ENCODE results near the gene SLC2A2.
A peak's percentile ranks its signal among the peaks of the same experiment; 100 is the strongest.
"Not testable (repeated sequence)": the region's sequence is repeated elsewhere in the genome, so short reads cannot be mapped to it uniquely, and the experiment has no call there.

Gene SLC2A2

DNA sequence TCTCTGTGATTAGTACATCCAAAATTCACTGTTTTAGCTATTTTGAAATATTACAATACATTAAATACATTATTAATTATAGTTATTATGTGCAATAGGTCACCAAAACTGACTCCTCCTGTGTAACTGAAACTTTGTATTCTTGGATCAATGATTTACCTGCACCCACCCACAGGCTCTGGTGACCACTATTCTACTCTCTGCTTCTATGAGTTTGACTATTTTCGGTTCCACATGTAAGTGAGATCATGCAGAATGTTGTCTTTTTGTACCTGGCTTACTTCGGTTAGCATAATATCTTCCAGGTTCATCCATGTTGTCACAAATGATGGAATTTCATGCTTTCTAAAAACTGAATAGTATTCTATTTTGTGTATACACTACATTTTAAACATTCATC lies 43.8 kb downstream of the SLC2A2 start:
- no peak for DNase-seq

DNA sequence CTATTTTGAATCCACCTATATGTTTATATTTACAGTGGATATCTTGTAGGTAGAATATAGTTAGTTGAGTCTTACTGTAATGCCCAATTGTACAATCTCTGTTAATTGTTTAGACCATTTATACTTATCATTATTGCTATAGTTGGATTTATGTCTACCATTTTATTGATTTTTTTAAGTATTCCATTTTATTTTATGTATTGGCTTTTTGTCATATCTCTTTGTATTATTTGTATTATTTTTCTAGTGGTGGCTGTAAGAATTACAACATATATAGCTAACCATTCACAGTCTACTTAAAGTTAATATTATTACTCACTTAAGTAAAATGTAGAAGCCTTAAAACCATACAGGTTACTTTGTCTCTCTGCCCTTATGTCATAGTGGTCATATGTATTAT lies 46.1 kb downstream of the SLC2A2 start:
- DNase-seq: no peak

DNA sequence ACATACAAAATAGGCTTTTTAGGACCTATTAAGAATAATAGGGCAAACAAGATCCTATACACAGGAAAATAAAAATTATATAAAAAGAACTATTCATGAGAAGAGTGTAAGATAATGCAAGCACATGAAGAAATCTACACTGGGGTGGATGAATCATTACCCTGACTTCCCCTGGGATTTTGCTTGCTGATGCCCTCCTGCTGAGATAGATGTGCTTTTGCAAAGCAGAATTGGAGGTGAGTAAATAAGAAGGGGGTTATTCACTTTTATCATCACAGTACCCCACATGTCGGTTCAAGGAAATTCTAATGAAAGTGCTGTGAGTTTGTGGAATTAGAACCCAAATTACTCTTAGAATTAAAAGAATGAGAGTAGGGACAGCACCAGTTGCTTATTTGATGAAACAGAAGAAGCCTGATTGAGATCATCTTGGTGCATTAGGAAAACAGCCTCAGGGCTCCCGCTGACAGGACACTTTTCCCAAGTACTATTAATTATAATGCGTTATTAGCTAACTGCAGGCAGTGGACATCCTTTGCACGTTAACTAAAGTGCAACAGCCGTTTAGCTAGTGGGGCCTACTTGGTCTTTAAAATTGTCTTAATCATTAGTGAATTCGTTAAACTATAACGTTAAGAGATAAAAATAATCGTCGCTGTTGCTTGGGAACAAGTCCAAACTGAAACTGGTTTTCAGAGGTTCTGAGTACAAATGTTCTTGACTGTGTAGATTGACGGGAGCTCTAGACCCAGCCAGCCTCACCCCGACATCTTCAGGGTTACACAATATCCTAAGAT lies 48.4 kb downstream of the SLC2A2 start:
- DNase-seq: no peak

DNA sequence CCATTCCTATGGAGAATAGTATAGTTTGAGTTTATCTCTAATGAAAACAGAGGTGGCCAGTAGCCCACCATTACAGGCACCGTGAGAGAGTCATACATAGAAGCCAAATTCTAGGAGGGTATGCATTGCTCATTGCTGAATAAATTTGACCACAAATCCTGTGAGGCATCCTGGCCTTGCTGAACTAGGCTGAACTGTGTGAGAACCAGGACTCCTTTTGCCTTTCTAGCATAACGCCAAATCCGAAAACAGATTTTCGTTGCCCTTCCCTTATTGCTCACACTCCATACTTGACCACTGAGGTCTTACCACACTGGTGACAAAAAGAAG lies 50.4 kb downstream of the SLC2A2 start:
- no peak for DNase-seq

DNA sequence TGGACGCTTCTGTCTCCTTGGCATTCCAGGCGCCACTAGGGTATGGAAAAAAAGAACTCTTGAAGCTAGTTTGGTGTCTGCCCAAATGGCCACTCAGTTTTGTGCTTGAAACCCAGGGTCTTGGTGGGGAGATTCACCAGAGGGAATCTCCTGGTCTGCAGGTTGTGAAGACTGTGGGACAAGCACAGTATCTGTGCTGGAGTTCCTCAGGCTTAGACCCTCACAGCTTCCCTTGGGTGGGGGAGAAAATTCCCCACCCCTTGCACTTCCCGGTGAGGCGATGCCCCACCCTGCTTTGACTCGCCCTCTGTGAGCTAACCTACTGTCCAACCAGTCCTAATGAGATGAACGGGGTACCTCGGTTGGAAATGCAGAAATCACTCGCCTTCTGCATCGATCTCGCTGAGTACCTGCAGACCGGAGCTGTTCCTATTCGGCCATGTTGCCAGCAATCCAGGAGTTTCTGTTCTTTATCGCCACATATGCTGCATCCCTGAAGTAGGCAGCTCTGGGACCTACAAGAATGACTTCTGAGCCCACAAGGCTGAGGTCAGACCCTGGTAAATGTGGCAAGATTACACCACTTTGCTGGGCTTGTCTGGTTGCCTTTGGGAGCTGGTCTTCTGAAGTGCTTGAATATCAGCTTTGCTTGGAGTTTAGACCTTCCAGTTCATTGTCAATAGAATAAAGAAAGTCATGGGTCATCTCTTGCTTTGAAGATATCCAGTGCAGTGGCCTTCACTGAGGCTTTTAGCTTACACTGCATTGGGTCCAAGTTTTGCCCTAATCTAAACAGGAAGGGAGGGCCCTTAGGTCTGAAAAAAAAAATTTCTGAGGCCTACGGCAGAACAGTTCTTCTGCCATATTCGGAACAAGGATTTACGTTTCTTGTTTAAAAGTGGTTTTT lies 51.0 kb downstream of the SLC2A2 start:
- DNase-seq: no peak

DNA sequence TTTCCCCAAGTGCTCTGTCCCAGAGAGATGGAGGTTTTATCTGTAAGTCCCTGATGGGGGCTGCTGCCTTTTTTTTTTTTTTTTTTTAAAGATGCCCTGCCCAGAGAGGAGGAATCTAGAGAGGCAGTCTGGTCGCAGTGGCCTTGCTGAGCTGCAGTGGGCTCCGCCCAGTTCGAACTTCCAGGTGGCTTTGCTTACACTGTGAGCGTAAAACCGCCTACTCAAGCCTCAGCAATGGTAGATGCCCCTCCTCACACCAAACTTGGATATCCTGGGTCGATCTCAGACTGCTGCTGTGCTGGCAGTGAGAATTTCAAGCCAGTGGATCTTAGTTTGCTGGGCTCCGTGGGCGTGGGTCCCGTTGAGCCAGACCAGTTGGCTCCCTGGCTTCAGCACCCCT lies 51.6 kb downstream of the SLC2A2 start:
- no peak for DNase-seq

DNA sequence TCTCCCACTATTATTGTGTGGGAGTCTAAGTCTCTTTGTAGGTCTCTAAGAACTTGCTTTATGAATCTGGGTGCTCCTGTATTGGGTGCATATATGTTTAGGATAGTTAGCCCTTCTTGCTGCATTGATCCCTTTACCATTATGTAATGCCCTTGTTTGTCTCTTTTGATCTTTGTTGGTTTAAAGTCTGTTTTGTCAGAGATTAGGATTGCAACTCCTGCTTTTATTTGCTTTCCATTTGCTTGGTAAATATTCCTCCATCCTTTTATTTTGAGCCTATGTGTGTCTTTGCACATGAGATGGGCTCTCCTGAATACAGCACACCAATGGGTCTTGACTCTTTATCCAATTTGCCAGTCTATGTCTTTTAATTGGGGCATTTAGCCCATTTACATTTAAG lies 53.6 kb downstream of the SLC2A2 start:
- not testable (repeated sequence) for DNase-seq

DNA sequence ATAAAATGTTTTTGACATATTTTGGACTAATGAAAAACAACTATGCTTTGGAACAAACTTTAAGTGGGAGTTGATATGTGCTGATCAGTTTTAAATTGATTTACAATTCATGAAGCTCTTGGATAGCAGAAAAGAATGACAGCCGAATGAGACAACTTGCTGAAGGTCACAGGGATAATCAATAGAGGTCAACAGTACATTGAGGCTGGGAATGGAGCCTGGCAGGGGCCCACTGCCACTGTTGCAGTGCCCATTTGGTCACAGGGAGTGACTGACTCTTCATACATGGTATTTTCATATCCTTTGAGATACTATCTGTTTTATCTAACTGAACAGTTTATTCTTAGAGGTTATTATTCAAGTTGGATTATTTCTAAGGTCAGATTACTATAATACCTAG lies 59.4 kb downstream of the SLC2A2 start:
- no peak for DNase-seq

DNA sequence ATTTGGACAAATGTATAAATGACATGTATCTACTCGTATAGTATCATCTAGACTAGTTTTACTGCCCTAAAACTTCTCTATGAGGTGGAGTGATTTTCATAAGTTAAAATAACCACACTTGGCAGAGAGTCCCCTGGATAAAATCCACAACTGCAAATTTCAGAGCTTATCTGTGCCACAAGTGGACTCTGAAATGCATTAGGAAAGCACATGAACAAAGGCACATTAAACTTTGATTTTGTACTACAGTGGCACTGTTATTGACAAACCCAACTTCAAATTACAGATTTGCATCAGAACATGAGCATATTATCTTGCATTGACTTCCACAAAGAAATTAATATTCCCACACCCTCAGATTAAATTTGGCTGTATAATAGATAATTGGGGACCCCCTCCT lies 60.0 kb downstream of the SLC2A2 start:
- no peak for DNase-seq

DNA sequence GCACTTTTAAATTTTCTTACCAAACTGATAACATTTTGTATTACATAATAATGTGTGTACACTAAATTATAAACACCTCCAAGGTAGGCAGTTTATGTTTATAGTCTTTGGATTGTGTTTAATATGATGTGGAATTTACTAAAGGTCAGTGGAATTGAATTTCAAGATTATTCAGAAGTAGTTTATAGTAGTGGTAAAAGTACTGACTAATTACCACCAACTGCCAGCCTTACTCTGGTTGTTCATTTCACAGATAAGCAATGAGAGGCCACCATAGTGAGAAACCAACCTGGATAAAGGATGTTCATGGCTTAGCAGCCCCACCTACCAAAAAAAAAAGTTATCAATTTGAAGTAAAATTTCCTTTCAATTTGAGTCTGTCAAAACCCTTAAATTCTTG lies 64.1 kb downstream of the SLC2A2 start:
- DNase-seq: no peak

DNA sequence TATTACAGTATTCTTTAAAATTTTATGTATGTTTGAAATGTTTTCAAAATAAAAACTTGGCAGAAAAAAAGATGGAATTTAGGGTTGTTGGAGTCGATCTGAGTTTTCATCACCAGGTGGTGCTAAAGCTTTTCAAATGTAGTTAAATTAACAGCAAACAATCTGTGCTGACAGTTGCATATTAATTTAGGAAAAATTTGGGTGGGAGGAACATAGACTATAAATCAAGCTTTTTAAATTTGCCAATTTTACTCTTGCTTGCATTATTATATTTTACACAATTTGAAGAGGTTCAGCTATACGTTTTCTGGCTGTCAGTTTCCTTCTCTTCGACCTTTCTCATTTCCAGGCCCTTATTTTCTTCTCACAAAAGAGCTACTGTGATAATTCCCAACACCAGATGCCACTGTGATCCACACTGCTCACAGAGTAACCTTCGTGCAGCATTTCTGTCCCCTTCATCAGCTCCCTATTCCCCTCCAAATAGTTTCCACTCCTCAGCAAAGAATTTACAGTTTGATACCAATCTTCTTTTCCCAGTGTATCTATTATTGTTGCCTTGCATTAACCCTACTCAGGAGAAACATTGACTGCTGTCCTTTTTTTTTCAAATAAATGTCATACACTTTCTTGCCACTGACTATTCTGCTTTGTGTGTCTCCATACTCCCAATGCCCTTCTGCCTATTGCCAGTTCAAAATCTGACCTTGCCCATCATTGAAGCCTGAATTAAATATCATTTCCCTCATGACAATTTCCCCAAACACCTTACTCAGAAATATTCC lies 64.7 kb downstream of the SLC2A2 start:
- peak in 1 of 2 experiments; percentile 4 for DNase-seq

DNA sequence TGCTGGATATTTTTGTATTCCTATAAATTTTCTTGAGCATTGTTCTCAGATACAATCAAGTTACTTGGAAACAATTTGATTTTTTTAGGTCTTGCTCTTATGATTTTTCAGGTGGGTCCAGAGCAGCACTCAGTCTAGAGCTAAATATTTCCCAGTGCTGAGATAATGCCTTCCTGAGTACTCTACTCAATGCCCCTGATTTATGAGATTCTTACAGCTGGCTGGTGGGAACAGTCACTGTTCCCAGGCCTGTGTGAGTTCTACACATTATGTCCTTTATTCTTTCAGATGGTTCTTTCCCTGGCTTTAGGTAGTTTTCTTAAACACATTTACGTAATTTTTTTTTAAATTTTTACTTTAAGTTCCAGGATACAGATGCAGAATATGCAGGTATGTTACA lies 67.1 kb downstream of the SLC2A2 start:
- no peak for DNase-seq

DNA sequence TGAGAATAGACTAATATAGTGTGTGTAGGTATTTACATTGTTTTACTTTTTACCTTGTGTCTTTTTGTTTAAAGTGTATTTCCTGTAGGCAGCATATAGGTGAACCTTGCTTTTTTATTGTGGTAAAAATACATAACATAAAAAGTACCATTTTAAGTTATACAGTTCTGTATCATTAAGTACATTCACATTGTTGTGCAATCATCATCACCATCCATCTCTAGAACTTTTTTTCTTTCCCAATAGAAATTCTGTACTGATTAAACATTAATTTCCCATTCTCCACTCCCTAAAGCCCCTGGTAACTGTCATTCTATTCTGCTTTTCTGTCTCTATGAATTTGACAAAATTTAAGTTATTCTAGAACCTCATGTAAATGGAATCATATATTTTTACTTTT lies 69.9 kb downstream of the SLC2A2 start:
- DNase-seq: no peak

DNA sequence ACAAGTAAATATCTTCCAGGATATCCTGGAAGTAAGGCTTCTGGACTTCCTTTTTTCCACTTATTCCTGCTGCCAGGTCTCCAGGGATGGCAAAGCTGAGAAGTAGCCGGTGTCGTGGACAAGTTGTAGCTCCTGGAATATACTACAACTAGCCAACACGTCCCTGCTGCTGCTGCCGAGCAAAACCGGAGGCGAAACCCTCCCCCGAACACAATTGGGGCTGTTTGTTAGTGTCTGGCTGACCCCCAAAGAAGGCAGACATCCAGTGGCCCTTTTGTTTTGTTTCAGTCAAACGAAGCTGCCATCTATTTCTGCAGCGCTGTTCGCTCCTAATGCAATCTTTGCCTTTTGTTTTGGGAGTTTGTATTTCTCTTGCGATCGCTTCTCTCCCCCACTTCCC lies 72.8 kb downstream of the SLC2A2 start:
- no peak for DNase-seq

DNA sequence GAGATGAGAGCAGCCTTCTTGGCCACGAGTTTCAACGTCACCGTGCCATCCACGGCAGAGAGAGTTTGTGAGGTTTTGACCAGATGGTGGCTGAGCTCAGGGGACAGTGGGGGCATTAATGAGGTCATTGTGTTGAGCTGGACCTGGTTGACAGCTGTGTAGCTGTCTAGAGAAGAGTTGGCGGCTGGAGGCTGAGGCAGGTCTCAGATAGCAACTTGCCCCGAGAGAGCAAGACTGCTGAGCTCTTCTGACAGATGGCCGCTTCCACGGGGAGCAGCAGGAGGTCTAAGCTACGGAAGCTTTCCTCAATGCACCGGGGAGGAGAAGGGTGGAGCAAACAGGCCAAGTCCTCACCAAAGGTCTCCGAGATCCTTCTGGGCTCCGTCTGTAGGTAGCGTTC lies 73.3 kb downstream of the SLC2A2 start:
- no peak for DNase-seq

DNA sequence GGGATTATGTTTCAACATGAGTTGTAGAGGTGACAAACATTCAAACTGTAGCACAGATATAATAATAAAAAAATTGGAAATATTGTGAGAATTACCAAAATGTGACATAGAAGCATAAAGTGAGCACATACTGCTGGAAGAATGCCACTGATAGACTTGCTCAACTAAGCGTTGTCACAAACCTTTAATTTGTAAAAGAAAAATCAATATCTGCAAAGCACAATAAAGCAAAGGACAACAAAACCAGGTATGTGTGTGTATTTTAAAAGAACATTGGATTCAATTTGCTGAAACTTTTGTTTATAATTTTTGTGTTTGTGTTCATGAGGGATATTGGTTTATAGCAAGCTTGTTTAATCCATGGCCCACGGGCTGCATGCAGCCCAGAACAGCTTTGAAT lies 77.3 kb downstream of the SLC2A2 start:
- DNase-seq: no peak

DNA sequence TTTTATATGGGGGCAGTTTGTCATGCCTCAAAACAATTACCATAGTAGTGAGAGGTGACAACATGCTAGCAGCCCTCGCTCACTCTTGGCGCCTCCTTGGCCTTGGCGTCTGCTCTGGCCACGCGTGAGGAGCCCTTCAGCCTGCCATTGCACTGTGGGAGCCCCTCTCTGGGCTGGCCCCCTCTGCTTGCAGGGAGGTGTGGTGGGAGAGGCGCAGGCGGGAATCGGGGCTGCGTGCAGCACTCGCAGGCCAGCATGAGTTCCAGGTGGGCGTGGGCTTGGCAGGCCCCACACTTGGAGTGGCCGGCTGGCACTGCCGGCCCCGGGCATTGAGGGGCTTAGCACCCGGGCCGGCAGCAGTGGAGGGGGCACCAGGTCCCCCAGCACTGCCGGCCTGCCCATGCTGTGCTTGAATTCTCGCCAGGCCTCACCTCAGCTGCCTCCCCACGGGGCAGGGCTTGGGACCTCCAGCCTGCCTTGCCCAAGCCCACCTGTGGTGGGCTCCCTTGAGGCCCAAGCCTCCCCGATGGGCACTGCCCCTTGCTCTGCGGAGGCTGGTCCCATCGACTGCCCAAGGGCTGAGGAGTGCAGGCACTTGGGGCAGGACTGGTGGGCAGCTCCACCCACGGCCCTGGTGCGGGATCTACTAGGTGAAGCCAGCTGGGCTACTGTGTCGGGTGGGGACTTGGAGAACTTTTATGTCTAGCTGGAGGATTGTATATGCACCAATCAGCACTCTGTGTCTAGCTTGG lies 79.3 kb downstream of the SLC2A2 start:
- DNase-seq: no peak
